A673 (cell line): ENCODE measurements around the gene PRKCQ.

ENCODE experiments used
- EZH2 ChIP-seq: fragments of 200-600 bp; sonication (generic); IDR thresholded peaks from 2 replicates; pipeline ENCODE4 v1.6.1; 2017; ENCODE audit warnings: borderline replicate concordance, low read depth, mild to moderate bottlenecking, mixed read lengths, antibody characterized with exemption, low read length; ENCODE audit not compliant: poor library complexity, severe bottlenecking
- TF ChIP-seq, protein P1 (sequence below): fragments of 300-800, 200-600 bp; sonication (generic); conservative IDR thresholded peaks from 2 replicates; pipeline ENCODE4 v1.5.1; 2017; ENCODE audit warnings: low read depth, mild to moderate bottlenecking, antibody characterized with exemption, low read length, moderate library complexity, mixed read lengths

DNA sequence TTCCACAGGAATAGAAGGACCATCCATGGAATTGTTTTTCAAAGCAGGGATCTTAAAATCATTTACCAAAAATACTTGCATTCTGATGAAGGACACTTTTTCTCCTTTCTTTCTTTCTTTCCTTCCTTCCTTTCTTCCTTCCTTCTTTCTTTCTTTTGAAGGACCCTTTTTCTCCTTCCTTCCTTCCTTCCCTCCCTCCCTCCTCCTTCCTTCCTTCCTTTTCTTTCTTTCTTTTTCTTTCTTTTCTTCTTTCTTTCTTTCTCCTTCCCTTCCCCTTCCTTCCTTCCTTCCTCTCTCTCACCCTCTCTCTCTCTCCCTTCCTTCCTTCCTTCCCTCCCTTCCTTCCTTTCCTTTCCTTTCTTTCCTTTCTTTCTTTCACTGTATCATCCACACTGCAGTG lies 74.8 kb downstream of the PRKCQ start:
- TF ChIP-seq, protein P1, sequence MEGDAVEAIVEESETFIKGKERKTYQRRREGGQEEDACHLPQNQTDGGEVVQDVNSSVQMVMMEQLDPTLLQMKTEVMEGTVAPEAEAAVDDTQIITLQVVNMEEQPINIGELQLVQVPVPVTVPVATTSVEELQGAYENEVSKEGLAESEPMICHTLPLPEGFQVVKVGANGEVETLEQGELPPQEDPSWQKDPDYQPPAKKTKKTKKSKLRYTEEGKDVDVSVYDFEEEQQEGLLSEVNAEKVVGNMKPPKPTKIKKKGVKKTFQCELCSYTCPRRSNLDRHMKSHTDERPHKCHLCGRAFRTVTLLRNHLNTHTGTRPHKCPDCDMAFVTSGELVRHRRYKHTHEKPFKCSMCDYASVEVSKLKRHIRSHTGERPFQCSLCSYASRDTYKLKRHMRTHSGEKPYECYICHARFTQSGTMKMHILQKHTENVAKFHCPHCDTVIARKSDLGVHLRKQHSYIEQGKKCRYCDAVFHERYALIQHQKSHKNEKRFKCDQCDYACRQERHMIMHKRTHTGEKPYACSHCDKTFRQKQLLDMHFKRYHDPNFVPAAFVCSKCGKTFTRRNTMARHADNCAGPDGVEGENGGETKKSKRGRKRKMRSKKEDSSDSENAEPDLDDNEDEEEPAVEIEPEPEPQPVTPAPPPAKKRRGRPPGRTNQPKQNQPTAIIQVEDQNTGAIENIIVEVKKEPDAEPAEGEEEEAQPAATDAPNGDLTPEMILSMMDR, result no peak
- TF ChIP-seq EZH2, result no peak
